GM21786 (cell line): ENCODE results near the gene GRM2.

Source experiments
- ATAC-seq: cut with Tn5 transposase; IDR thresholded peaks from one replicate; pipeline ENCODE4 v1.9.1; 2021; ENCODE audit not compliant: unreplicated experiment

Gene GRM2

GRCh38 chr3:51704511-51704950 lies 2.3 kb upstream of the GRM2 start:
- no peak for ATAC-seq

- no peak for ATAC-seq
These were observed 1.4 kb upstream of the GRM2 start for GRCh38 chr3:51705276-51706020.

GRCh38 chr3:51706021-51706485 lies 815 bp upstream of the GRM2 start:
- ATAC-seq = no peak

- ATAC-seq = no peak
These were observed 1.5 kb downstream of the GRM2 start for GRCh38 chr3:51708216-51708845.

GRCh38 chr3:51709004-51709420 lies 2.1 kb downstream of the GRM2 start:
- ATAC-seq = no peak

GRCh38 chr3:51709675-51710074 lies 2.8 kb downstream of the GRM2 start:
- no peak for ATAC-seq

- ATAC-seq = no peak
These were observed 3.9 kb downstream of the GRM2 start for GRCh38 chr3:51710631-51711351.

- no peak for ATAC-seq
These were observed 4.6 kb downstream of the GRM2 start for GRCh38 chr3:51711352-51712037.

GRCh38 chr3:51712038-51712420 lies 5.2 kb downstream of the GRM2 start:
- no peak for ATAC-seq

- ATAC-seq = no peak
These were observed 5.7 kb downstream of the GRM2 start for GRCh38 chr3:51712511-51712931.

- no peak for ATAC-seq
These were observed 6.1 kb downstream of the GRM2 start for GRCh38 chr3:51712963-51713362.

- no peak for ATAC-seq
These were observed 8.5 kb downstream of the GRM2 start for GRCh38 chr3:51715231-51715976.

- ATAC-seq = no peak
These were observed 9.1 kb downstream of the GRM2 start for GRCh38 chr3:51715977-51716294.

GRCh38 chr3:51716805-51717204 lies 9.9 kb downstream of the GRM2 start:
- no peak for ATAC-seq

GRCh38 chr3:51717446-51717845 lies 10.6 kb downstream of the GRM2 start:
- ATAC-seq = no peak

GRCh38 chr3:51717947-51718346 lies 11.1 kb downstream of the GRM2 start:
- no peak for ATAC-seq

- peak; percentile 77 for ATAC-seq
These were observed 11.9 kb downstream of the GRM2 start for GRCh38 chr3:51718547-51719409.

- ATAC-seq = no peak
These were observed 12.7 kb downstream of the GRM2 start for GRCh38 chr3:51719410-51720025.

GRCh38 chr3:51720292-51721061 lies 13.6 kb downstream of the GRM2 start:
- no peak for ATAC-seq
